ENCODE data around the gene TMED4. TPM values are rescaled to one million over a fixed set of nuclear protein-coding genes. Genes with fewer than 3 reads are reported as not detected.
"Not testable (repeated sequence)": the region's sequence is repeated elsewhere in the genome, so short reads cannot be mapped to it uniquely, and the experiment has no call there.

The TMED4 gene
- total RNA-seq, 4 donors from 2014 or later = 226 to 303 (median 254) TPM

DNA sequence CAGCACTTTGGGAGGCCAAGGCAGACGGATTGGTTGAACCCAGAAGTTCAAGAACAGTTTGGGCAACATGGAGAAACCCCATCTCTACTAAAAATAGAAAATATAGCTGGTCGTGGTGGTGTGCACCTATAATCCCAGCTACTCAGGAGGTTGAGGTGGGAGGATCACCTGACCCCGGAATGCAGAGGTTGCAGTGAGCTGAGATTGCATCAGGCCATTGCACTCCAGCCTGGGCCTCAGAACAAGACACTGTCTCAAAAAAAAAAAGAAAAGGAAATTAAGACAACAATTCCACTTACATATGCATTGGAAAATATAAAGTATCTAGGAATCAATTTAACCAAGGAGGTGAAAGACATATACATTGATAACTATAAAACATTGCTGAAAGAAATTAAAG, 17.2 kb upstream of the TMED4 start:
- intact Hi-C loops (cut with DNase I; ENCODE audit: low total_unique reads) (loop anchor here (10.0 kb wide), 1 partner anchor 396 kb away; no protein-coding TSS in a partner anchor), in situ Hi-C loops (cut with MboI; ENCODE audit: low pct_ligation_motif_present in 1 of 4, low pct_unique_long_range_greater_than_20kb in 1 of 4, low sequenced_read_pairs in 3 of 4) (loop anchor here (10.0 to 25.0 kb wide), 8 partner anchors 46 to 513 kb away; partner anchors contain the start of genes H2AZ2 (in 3 of the 4) and TBRG4 (in 3 of the 4))
- H3K27ac ChIP-seq = no peak overlapping the region
- WGBS, 2 donors (ENCODE audit: low coverage in 1 of 2) = 75 to 79% methylated on average over 3 of the region's 3 CpGs
- no peaks in the 10 kb centered on the region for H3K27me3 ChIP-seq
- H3K4me3 ChIP-seq = no peak overlapping the region
- no peak for DNase-seq
- no peaks in the 10 kb centered on the region for H3K36me3 ChIP-seq
- no peaks in the 10 kb centered on the region for H3K9me3 ChIP-seq
- H3K4me1 ChIP-seq = no peaks in the 10 kb centered on the region
- TF ChIP-seq POLR2A (IDR thresholded peaks at IDR 0.05) (no peak), POLR2AphosphoS5 (IDR thresholded peaks at IDR 0.05) (no peak)
- TF ChIP-seq, protein P1, sequence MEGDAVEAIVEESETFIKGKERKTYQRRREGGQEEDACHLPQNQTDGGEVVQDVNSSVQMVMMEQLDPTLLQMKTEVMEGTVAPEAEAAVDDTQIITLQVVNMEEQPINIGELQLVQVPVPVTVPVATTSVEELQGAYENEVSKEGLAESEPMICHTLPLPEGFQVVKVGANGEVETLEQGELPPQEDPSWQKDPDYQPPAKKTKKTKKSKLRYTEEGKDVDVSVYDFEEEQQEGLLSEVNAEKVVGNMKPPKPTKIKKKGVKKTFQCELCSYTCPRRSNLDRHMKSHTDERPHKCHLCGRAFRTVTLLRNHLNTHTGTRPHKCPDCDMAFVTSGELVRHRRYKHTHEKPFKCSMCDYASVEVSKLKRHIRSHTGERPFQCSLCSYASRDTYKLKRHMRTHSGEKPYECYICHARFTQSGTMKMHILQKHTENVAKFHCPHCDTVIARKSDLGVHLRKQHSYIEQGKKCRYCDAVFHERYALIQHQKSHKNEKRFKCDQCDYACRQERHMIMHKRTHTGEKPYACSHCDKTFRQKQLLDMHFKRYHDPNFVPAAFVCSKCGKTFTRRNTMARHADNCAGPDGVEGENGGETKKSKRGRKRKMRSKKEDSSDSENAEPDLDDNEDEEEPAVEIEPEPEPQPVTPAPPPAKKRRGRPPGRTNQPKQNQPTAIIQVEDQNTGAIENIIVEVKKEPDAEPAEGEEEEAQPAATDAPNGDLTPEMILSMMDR (IDR thresholded peaks at IDR 0.05) = no peak

DNA sequence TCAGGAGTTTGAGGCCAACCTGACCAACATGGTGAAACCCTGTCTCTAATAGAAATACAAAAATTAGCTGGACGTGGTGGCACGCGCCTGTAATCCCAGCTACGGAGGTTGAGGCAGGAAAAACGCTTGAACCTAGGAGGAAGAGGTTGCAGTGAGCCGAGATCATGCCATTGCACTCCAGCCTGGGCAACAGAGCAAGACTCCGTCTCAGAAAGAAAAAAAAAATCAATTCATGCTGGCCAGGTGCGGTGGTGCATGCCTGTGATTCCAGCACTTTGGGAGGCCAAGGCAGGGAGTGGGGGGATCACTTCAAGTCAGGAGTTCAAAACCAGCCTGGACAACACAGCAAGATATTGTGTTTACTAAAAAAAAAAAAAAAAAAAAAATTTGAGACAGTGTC, 15.2 kb upstream of the TMED4 start:
- DNase-seq, H3K27me3 ChIP-seq, H3K36me3 ChIP-seq, H3K27ac ChIP-seq, H3K9me3 ChIP-seq, H3K4me3 ChIP-seq, H3K4me1 ChIP-seq: not testable (repeated sequence)
- in situ Hi-C loops (cut with MboI; ENCODE audit: low pct_ligation_motif_present in 1 of 4, low pct_unique_long_range_greater_than_20kb in 1 of 4, low sequenced_read_pairs in 3 of 4) (loop anchor here (10.0 to 25.0 kb wide), 8 partner anchors 48 to 515 kb away; partner anchors contain the start of genes H2AZ2 (in 3 of the 4) and TBRG4 (in 3 of the 4)), intact Hi-C loops (cut with DNase I; ENCODE audit: low total_unique reads) (loop anchor here (10.0 kb wide), 1 partner anchor 398 kb away; no protein-coding TSS in a partner anchor)
- WGBS, 2 donors (ENCODE audit: low coverage in 1 of 2) = 87 to 90% methylated on average over 8 of the region's 8 CpGs

DNA sequence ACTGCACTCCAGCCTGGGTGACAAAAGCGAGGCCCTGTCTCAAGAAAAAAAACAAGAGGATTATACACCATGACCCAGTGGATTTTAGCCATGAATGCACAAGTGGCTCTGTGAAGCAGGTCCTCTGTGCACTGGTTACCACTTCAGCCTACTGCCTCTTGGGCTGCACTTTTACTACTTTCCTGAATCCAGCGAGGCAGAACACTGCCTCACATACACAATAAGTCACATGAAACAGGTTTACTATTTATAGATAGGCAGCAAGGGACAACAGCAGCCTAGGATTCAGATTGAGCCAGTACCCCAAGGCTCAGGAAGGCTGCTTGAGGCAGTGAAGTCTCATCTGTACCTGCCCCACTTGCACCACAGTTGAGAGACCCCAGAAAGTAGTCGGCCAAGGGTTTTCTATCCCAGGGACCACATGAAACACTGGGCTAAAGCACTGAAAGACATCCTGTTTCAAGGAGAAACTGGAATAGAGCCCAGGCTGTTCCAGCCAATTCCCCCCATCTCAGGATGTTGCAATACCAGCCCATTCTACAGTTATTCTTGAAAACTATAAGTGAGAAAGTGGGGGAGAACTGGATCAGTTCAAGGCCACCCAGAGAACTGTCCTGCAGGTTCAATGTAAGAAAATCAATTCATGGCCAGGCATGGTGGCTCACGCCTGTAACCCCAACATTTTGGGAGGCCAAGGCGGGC, 14.1 kb upstream of the TMED4 start:
- Histone ChIP-seq H3K4me3 (no peak overlapping the region), H3K9me3 (no peaks in the 10 kb centered on the region), H3K27ac (no peak overlapping the region), H3K27me3 (no peaks in the 10 kb centered on the region), H3K4me1 (no peaks in the 10 kb centered on the region), H3K36me3 (no peaks in the 10 kb centered on the region)
- in situ Hi-C loops (cut with MboI; ENCODE audit: low pct_ligation_motif_present in 1 of 4, low pct_unique_long_range_greater_than_20kb in 1 of 4, low sequenced_read_pairs in 3 of 4) (loop anchor here (10.0 to 25.0 kb wide), 8 partner anchors 49 to 516 kb away; partner anchors contain the start of genes H2AZ2 (in 3 of the 4) and TBRG4 (in 3 of the 4)), intact Hi-C loops (cut with DNase I; ENCODE audit: low total_unique reads) (loop anchor here (10.0 kb wide), 1 partner anchor 399 kb away; no protein-coding TSS in a partner anchor)
- 78% methylated on average over 5 of the region's 5 CpGs; no CpG with 5 or more reads in 1 of the 2 donors for WGBS, 2 donors (ENCODE audit: low coverage in 1 of 2)
- TF ChIP-seq, protein P1 (IDR thresholded peaks at IDR 0.05) = no peak
- TF ChIP-seq POLR2A (IDR thresholded peaks at IDR 0.05) = no peak
- no peak for DNase-seq

DNA sequence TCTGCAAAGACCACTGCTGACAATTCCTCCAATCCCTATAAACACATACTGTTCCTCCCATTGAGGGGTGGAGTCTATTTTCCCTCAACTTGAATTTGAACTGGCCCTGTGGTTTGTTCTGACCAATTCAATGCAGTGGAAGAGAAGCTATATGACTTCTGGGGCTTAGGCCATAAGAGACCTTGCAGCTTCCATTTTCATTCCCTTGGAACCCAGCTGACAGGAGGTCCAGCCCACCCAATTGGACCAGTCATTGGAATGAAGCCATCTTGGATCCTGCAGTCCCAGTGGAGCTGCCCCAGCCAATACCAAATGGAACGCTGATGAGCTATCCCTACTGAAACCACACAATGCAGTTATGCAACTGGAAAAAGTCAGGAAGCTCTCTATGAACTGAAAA, 8.9 kb upstream of the TMED4 start:
- in situ Hi-C loops (cut with MboI; ENCODE audit: low pct_ligation_motif_present in 1 of 4, low pct_unique_long_range_greater_than_20kb in 1 of 4, low sequenced_read_pairs in 3 of 4) = loop anchor here (10.0 to 25.0 kb wide), 8 partner anchors 54 to 521 kb away; partner anchors contain the start of genes H2AZ2 (in 3 of the 4) and TBRG4 (in 3 of the 4)
- DNase-seq = no peak
- no peaks in the 10 kb centered on the region for H3K9me3 ChIP-seq
- WGBS, 2 donors (ENCODE audit: low coverage in 1 of 2) = 92 to 100% methylated on average over 1 of the region's 1 CpG
- no peak overlapping the region for H3K4me3 ChIP-seq
- no peaks in the 10 kb centered on the region for H3K27me3 ChIP-seq
- no peaks in the 10 kb centered on the region for H3K36me3 ChIP-seq
- peaks cover 0 to 3% (median 1%) of the 10 kb centered on the region in 4 donors for H3K4me1 ChIP-seq
- intact Hi-C loops (cut with DNase I; ENCODE audit: low total_unique reads) = loop anchor here (10.0 kb wide), 1 partner anchor 404 kb away; no protein-coding TSS in a partner anchor
- TF ChIP-seq POLR2AphosphoS5 (IDR thresholded peaks at IDR 0.05) (no peak), POLR2A (IDR thresholded peaks at IDR 0.05) (no peak), EP300 (IDR thresholded peaks at IDR 0.05; ENCODE audit: low read depth) (no peak)
- TF ChIP-seq, protein P1 (IDR thresholded peaks at IDR 0.05) = no peak
- H3K27ac ChIP-seq = no peak overlapping the region

All from transverse colon (tissue), 4 donors.